Stimulated activated CD4-positive, alpha-beta T cell treated with anti-CD3 and anti-CD28 coated beads, Interleukin-4, amount 100 ng/mL, for 1 hour (primary cell): ENCODE measurements around the gene HIC1.

Source experiments
- DNase-seq: peaks from one replicate; pipeline ENCODE4 v3.0.0-alpha.2; 2020

The HIC1 gene

GRCh38 chr17:2077040-2077439, 22.1 kb downstream of the HIC1 start:
- no peak for DNase-seq

GRCh38 chr17:2081564-2081963, 26.7 kb downstream of the HIC1 start:
- DNase-seq, result no peak

- no peak for DNase-seq
Measured at GRCh38 chr17:2082003-2082781, 27.3 kb downstream of the HIC1 start.

- DNase-seq, result no peak
Measured at GRCh38 chr17:2083613-2084035, 28.7 kb downstream of the HIC1 start.

- no peak for DNase-seq
Measured at GRCh38 chr17:2084036-2084765, 29.3 kb downstream of the HIC1 start.

- DNase-seq, result no peak
Measured at GRCh38 chr17:2084766-2085647, 30.1 kb downstream of the HIC1 start.

- no peak for DNase-seq
Measured at GRCh38 chr17:2085648-2085949, 30.7 kb downstream of the HIC1 start.

- no peak for DNase-seq
Measured at GRCh38 chr17:2086306-2086705, 31.4 kb downstream of the HIC1 start.

- peak; percentile 44 for DNase-seq
Measured at GRCh38 chr17:2087597-2088211, 32.8 kb downstream of the HIC1 start.

GRCh38 chr17:2089021-2089422, 34.1 kb downstream of the HIC1 start:
- no peak for DNase-seq

GRCh38 chr17:2090210-2090641, 35.3 kb downstream of the HIC1 start:
- DNase-seq, result peak; percentile 47

GRCh38 chr17:2090804-2091534, 36.1 kb downstream of the HIC1 start:
- no peak for DNase-seq

- no peak for DNase-seq
Measured at GRCh38 chr17:2092253-2092652, 37.4 kb downstream of the HIC1 start.

- DNase-seq, result no peak
Measured at GRCh38 chr17:2093349-2093748, 38.4 kb downstream of the HIC1 start.

GRCh38 chr17:2094891-2095535, 40.1 kb downstream of the HIC1 start:
- no peak for DNase-seq

GRCh38 chr17:2095536-2095910, 40.6 kb downstream of the HIC1 start:
- no peak for DNase-seq

- DNase-seq, result peak; percentile 34
Measured at GRCh38 chr17:2101448-2102257, 46.8 kb downstream of the HIC1 start.

GRCh38 chr17:2102931-2103809, 48.3 kb downstream of the HIC1 start:
- DNase-seq, result no peak

- DNase-seq, result no peak
Measured at GRCh38 chr17:2105663-2106062, 50.8 kb downstream of the HIC1 start.
